Panc1 (cell line): ENCODE data around the gene IRF2.

Experiments
- POLR2AphosphoS5 ChIP-seq: IDR thresholded peaks from 2 replicates; pipeline ENCODE4 v1.6.1; 2012; ENCODE audit warnings: mild to moderate bottlenecking, low read depth, low read length, moderate library complexity
- SIN3A ChIP-seq: IDR thresholded peaks from 2 replicates; pipeline ENCODE4 v1.6.1; 2012; ENCODE audit warnings: low read depth, mild to moderate bottlenecking, low read length, moderate library complexity, borderline replicate concordance; ENCODE audit not compliant: insufficient read depth
- TCF7L2 ChIP-seq: IDR thresholded peaks from 2 replicates; pipeline ENCODE4 v1.6.1; 2011; ENCODE audit warnings: mild to moderate bottlenecking, low read depth, low read length, inconsistent platforms
- TF ChIP-seq, protein P1 (sequence below): fragments of 450-650 bp; IDR thresholded peaks from 2 replicates; pipeline ENCODE4 v1.5.1; 2017; ENCODE audit warnings: mild to moderate bottlenecking
- TF ChIP-seq, protein P2 (sequence below), 2 experiments: IDR thresholded peaks; 2 replicates each; pipeline ENCODE4 v1.6.1; 2011 to 2012; ENCODE audit warnings: low read depth in 2 of 2, control low read depth in 1 of 2, low read length in 1 of 2, mild to moderate bottlenecking in 1 of 2, moderate library complexity in 1 of 2; ENCODE audit not compliant: insufficient read depth in 1 of 2

- TF ChIP-seq, protein P1, sequence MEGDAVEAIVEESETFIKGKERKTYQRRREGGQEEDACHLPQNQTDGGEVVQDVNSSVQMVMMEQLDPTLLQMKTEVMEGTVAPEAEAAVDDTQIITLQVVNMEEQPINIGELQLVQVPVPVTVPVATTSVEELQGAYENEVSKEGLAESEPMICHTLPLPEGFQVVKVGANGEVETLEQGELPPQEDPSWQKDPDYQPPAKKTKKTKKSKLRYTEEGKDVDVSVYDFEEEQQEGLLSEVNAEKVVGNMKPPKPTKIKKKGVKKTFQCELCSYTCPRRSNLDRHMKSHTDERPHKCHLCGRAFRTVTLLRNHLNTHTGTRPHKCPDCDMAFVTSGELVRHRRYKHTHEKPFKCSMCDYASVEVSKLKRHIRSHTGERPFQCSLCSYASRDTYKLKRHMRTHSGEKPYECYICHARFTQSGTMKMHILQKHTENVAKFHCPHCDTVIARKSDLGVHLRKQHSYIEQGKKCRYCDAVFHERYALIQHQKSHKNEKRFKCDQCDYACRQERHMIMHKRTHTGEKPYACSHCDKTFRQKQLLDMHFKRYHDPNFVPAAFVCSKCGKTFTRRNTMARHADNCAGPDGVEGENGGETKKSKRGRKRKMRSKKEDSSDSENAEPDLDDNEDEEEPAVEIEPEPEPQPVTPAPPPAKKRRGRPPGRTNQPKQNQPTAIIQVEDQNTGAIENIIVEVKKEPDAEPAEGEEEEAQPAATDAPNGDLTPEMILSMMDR, result no peak
- no peak for TF ChIP-seq TCF7L2
- no peak for TF ChIP-seq POLR2AphosphoS5
- TF ChIP-seq, protein P2, sequence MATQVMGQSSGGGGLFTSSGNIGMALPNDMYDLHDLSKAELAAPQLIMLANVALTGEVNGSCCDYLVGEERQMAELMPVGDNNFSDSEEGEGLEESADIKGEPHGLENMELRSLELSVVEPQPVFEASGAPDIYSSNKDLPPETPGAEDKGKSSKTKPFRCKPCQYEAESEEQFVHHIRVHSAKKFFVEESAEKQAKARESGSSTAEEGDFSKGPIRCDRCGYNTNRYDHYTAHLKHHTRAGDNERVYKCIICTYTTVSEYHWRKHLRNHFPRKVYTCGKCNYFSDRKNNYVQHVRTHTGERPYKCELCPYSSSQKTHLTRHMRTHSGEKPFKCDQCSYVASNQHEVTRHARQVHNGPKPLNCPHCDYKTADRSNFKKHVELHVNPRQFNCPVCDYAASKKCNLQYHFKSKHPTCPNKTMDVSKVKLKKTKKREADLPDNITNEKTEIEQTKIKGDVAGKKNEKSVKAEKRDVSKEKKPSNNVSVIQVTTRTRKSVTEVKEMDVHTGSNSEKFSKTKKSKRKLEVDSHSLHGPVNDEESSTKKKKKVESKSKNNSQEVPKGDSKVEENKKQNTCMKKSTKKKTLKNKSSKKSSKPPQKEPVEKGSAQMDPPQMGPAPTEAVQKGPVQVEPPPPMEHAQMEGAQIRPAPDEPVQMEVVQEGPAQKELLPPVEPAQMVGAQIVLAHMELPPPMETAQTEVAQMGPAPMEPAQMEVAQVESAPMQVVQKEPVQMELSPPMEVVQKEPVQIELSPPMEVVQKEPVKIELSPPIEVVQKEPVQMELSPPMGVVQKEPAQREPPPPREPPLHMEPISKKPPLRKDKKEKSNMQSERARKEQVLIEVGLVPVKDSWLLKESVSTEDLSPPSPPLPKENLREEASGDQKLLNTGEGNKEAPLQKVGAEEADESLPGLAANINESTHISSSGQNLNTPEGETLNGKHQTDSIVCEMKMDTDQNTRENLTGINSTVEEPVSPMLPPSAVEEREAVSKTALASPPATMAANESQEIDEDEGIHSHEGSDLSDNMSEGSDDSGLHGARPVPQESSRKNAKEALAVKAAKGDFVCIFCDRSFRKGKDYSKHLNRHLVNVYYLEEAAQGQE (IDR thresholded peaks at IDR 0.05; ENCODE audit: insufficient read depth in 1 of 2, low read depth in 2 of 2, low read length in 1 of 2), result no peak
- TF ChIP-seq SIN3A, result no peak
These were observed 52.0 kb downstream of the IRF2 start for GRCh38 chr4:184422378-184422777.
